Spleen (tissue), 11 donors: Measurements from ENCODE around the gene KLHDC7B. TPM values are rescaled to one million over a fixed set of nuclear protein-coding genes. Genes with fewer than 3 reads are reported as not detected.

Experiments
- DNase-seq: peaks from one replicate; pipeline ENCODE4 v3.0.0-alpha.2; 2020
- H3K27ac ChIP-seq, 8 donors: fragments of 200-600 bp; sonication (generic) in 7 of 8; 1 replicate in 4 of 8; 2 replicates in 4 of 8; pipeline versions ENCODE4 v1.5.0 to v1.8.0; 2016 to 2021; ENCODE audit warnings: inconsistent platforms in 4 of 8, mild to moderate bottlenecking in 4 of 8, moderate library complexity in 1 of 8
- H3K27me3 ChIP-seq, 7 donors: fragments of 200-600 bp; sonication (generic) in 6 of 7; replicated peaks in 1 of 7; 1 replicate in 4 of 7; 2 replicates in 3 of 7; pipeline versions ENCODE4 v1.5.0 to v1.8.0; 2016 to 2021; ENCODE audit warnings: inconsistent platforms in 3 of 7, mild to moderate bottlenecking in 1 of 7
- H3K36me3 ChIP-seq, 6 donors: fragments of 200-600 bp; sonication (generic) in 5 of 6; 1 replicate in 4 of 6; 2 replicates in 2 of 6; pipeline versions ENCODE4 v1.5.0 to v1.8.0; 2016 to 2021; ENCODE audit warnings: inconsistent platforms in 2 of 6
- H3K4me1 ChIP-seq, 6 donors: fragments of 200-600 bp; sonication (generic) in 5 of 6; 1 replicate in 3 of 6; 2 replicates in 3 of 6; pipeline versions ENCODE4 v1.5.0 to v1.8.0; 2016 to 2021; ENCODE audit warnings: inconsistent platforms in 3 of 6
- H3K4me3 ChIP-seq, 8 donors: fragments of 200-600 bp; sonication (generic) in 7 of 8; 1 replicate in 4 of 8; 2 replicates in 4 of 8; pipeline versions ENCODE4 v1.5.0 to v1.8.0; 2016 to 2021; ENCODE audit warnings: inconsistent platforms in 4 of 8, mild to moderate bottlenecking in 4 of 8, moderate library complexity in 2 of 8
- H3K9me3 ChIP-seq, 8 donors: fragments of 200-600 bp; sonication (generic) in 7 of 8; 1 replicate in 4 of 8; 2 replicates in 4 of 8; pipeline versions ENCODE4 v1.5.0 to v1.8.0; 2016 to 2021; ENCODE audit warnings: inconsistent platforms in 4 of 8
- CTCF ChIP-seq, 11 experiments: fragments of 200-600 bp in 7 of 11; fragments of 450-650 bp in 4 of 11; sonication (generic) in 4 of 11; IDR thresholded peaks in 8 of 11; conservative IDR thresholded peaks in 3 of 11; 1 replicate in 7 of 11; 2 replicates in 4 of 11; pipeline versions ENCODE4 v1.4.0 to v1.8.0; 2016 to 2021; ENCODE audit warnings: antibody characterized with exemption in 11 of 11, inconsistent platforms in 4 of 11, mild to moderate bottlenecking in 1 of 11
- POLR2A ChIP-seq, 3 donors: fragments of 450-650 bp; IDR thresholded peaks; one replicate each; pipeline ENCODE4 v1.5.1; 2017; ENCODE audit warnings: antibody characterized with exemption in 3 of 3, mild to moderate bottlenecking in 1 of 3
- POLR2AphosphoS5 ChIP-seq, 3 donors: sonication (generic); formaldehyde crosslinking; IDR thresholded peaks; one replicate each; pipeline ENCODE4 v1.5.1; 2017; ENCODE audit warnings: antibody characterized with exemption in 3 of 3
- WGBS, 5 donors: extraction: QIAGEN DNeasy Blood & Tissue Kit in 3 of 5; methylation state at CpG; one replicate each; pipeline versions ENCODE4 v1.1.5 to v1.1.7; 2013 to 2018; 5-methylcytosine and 5-hydroxymethylcytosine counted together
- intact Hi-C: fragments of 100-400 bp; cut with DNase I; formaldehyde crosslinking; loops from one replicate; pipeline ENCODE4 v1.15.0; 2023; ENCODE audit warnings: low total_unique reads
- polyA plus RNA-seq, 3 donors: library from polyadenylated mRNA; stranded (reverse); fragments of 200-250 nt; gene quantifications; one replicate each; pipeline ENCODE4 v1.2.1, GENCODE V29; 2013
- total RNA-seq, 7 donors: library from RNA; depleted of rRNA in 3 of 7; stranded (reverse); fragments of >200 nt in 3 of 7; fragmentation: NEBNext Ultra II Directional in 4 of 7; extraction: Animal tissue kit (Norgen Biotek cat#: 25700) in 4 of 7; gene quantifications; one replicate each; pipeline versions ENCODE4 v1.1.0 to v1.2.1, GENCODE V29; 2016 to 2021
- donor health status: healthy with polysubstance abuse.
- donor health status: DM: no; HTN: no; CAD: no; lungs with moderate emphysema.
- donor health status: DM: no; HTN: no; CAD: no.
- donor health status: Bipolar disorder and iron deficiency.
- donor health status: healthy.
- donor health status: DM: no; HTN: no; CAD: no.
- donor health status: DM: yes; HTN: yes; CAD: no.

KLHDC7B gene
- total and polyA plus RNA-seq, 10 donors = 2.6 to 5.0 (median 3.4) TPM

DNA sequence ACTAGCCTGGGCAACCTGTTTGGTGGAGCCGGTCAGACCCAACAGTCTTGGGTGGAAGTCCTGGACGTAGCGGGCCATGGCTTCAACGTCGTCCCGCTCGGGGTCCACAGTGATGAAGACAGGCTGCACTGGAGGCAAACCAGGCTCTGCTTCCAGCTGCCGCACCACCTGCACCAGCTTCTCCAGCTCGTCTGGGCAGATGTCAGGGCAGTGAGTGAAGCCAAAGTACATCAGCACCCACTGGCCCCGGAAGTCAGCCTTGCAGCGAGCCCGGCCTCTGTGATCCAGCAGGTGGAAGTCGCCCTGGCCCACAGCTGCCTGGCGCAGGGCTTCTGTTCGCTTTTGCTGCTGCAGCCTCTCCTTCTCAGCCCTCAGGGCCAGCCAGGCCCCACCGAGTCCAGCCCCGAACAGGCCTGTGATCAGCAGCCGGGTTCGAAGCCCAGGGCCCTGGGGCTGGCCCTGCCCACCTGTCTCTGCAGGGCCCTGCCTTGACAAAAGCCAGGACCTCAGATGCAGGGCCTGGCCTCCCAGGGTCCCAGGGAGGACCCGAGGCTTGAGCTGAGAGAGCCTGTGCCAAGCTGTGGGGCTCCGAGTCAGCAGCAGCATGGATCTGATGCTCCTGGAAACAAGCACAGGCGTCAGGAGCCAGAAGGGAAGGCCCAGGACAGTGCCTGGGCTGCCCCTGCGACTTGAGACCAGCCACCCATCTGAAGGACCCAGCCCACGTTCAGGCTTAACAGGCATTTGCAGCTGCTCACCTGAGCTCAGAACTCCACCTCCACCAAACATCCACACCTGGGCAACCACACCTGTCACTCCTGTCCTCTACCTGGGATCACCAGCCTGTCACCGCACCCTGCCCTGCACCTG, 21.7 kb upstream of the KLHDC7B start:
- intact Hi-C loops = no loop called here
- H3K9me3 ChIP-seq = no peaks in the 10 kb centered on the region
- DNase-seq = no peak
- WGBS, 5 donors = 76 to 90% (median 85%) methylated on average over 8 to 25 of the region's 25 CpGs
- H3K27ac ChIP-seq = peak overlapping the region in 4 of 8 donors; percentile 99 to 100 (median 100)
- H3K4me3 ChIP-seq = peak overlapping the region in 7 of 8 donors; percentile 80 to 97 (median 84)
- H3K27me3 ChIP-seq = no peaks in the 10 kb centered on the region
- TF ChIP-seq POLR2A (IDR thresholded peaks at IDR 0.05) (no peak), POLR2AphosphoS5 (IDR thresholded peaks at IDR 0.05) (peak in 1 of 3 donors; percentile 64), CTCF (IDR thresholded peaks at IDR 0.05 in 8 of 11, conservative IDR thresholded peaks at IDR 0.05 in 3 of 11) (no peak)
- peaks cover 29 to 62% (median 43%) of the 10 kb centered on the region in 6 donors for H3K4me1 ChIP-seq
- H3K36me3 ChIP-seq = peaks cover 0 to 68% (median 47%) of the 10 kb centered on the region in 6 donors

- no peaks in the 10 kb centered on the region for H3K9me3 ChIP-seq
- intact Hi-C loops = no loop called here
- WGBS, 5 donors = 5 to 9% (median 8%) methylated on average over 19 of the region's 19 CpGs
- TF ChIP-seq CTCF (IDR thresholded peaks at IDR 0.05 in 8 of 11, conservative IDR thresholded peaks at IDR 0.05 in 3 of 11) (no peak), POLR2AphosphoS5 (IDR thresholded peaks at IDR 0.05) (no peak), POLR2A (IDR thresholded peaks at IDR 0.05) (no peak)
- H3K27ac ChIP-seq = peak overlapping the region; percentile 81 to 100 (median 99)
- H3K36me3 ChIP-seq = peaks cover 0 to 65% (median 41%) of the 10 kb centered on the region in 6 donors
- no peaks in the 10 kb centered on the region for H3K27me3 ChIP-seq
- H3K4me3 ChIP-seq = peak overlapping the region; percentile 39 to 97 (median 82)
- peaks cover 30 to 69% (median 48%) of the 10 kb centered on the region in 6 donors for H3K4me1 ChIP-seq
- no peak for DNase-seq
Measured at GRCh38 chr22:50524676-50525103, 21.0 kb upstream of the KLHDC7B start.

GRCh38 chr22:50525104-50525857, 20.4 kb upstream of the KLHDC7B start, which contains the start of gene SCO2:
Gene SCO2, minus strand, starts transcription at chr22:50525598. Its CDS starts 1,187 bp downstream, at chr22:50524411.
- Histone ChIP-seq H3K4me1 (peaks cover 30 to 73% (median 52%) of the 10 kb centered on the region in 6 donors), H3K36me3 (peaks cover 0 to 59% (median 37%) of the 10 kb centered on the region in 6 donors), H3K27ac (peak within 1 kb of the TSS; percentile 81 to 100 (median 99)), H3K4me3 (peak within 1 kb of the TSS; percentile 39 to 97 (median 82)), H3K27me3 (no peaks in the 10 kb centered on the region), H3K9me3 (no peaks in the 10 kb centered on the region)
- TF ChIP-seq CTCF (IDR thresholded peaks at IDR 0.05 in 8 of 11, conservative IDR thresholded peaks at IDR 0.05 in 3 of 11) (peak in 5 of 11 experiments; percentile 12 to 48 (median 40)), POLR2AphosphoS5 (IDR thresholded peaks at IDR 0.05) (peak; percentile 96 to 97 (median 96)), POLR2A (IDR thresholded peaks at IDR 0.05) (peak; percentile 42 to 72 (median 70))
- intact Hi-C loops = no loop called here
- DNase-seq = peak; percentile 99
- 0 to 1% (median 1%) methylated on average over 19 to 84 of the region's 84 CpGs for WGBS, 5 donors
